ENCODE measurements around the gene ZNF143.
"Not testable (repeated sequence)": the region's sequence is repeated elsewhere in the genome, so short reads cannot be mapped to it uniquely, and the experiment has no call there.

Gene ZNF143

DNA sequence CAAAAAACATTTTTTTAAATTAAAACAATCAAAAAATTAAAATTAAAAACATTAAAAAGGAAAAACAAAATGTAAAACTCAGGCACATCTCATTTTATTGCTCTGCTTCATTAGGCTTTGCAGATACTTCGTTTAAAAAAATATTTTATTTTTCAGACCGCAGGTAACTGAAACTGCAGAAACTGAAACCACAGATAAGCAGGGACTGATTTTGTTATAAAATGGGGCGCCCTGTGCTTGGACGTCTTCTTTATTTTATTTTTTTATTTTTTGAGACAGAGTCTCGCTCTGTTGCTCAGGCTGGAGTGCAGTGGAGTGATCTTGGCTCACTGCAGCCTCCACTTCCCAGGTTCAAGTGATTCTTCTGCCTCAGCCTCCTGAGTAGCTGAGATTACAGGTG lies 88.4 kb downstream of the ZNF143 start:
- DNase-seq (ENCODE audit: low read depth), result not testable (repeated sequence)

DNA sequence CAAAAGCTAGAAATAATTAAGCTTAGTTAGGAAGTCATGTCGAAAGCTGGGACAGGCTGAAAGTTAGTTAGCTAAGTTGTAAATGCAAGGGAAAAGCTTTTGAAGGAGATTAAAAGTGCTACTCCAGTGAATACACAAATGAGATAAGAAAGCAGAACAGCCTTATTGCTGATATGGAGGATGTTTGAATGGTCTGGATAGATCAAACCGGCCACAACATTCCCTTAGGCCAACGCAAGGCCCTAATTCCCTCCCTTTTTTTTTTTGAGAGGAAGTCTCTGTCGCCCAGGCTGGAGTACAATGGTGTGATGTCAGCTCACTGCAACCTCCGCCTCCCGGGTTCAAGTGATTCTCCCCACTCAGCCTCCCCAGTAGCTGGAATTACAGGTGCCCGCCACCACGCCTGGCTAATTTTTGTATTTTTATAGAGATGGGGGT lies 89.4 kb downstream of the ZNF143 start:
- no peak for DNase-seq (ENCODE audit: low read depth)

DNA sequence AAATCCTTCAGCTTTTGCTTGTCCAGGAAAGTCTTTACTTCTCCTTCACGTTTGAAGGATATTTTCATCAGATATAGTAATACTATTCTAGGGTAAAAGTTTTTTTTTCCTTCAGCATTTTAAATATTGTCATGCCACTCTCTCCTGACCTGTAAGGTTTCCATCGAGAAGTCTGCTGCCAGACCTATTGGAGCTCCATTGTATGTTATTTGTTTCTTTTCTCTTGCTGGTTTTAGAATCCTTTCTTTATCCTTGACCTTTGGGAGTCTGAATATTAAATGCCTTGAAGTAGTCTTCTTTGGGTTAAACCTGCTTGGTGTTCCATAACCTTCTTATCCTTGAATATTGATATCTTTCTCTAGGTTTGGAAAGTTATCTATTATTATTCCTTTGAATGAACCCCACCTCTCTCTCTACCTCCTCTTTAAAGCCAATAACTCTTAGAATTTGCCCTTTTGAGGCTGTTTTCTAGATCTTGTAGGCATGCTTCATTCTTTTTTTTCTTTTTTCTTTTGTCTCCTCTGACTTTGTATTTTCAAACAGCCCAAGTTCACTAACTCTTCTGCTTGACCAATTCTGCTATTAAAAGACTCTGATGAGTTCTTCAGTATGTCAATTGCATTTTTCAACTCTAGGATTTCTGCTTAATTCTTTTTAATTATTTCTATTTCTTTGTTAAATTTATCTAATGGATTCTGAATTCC lies 100.6 kb downstream of the ZNF143 start:
- DNase-seq (ENCODE audit: low read depth), result no peak

DNA sequence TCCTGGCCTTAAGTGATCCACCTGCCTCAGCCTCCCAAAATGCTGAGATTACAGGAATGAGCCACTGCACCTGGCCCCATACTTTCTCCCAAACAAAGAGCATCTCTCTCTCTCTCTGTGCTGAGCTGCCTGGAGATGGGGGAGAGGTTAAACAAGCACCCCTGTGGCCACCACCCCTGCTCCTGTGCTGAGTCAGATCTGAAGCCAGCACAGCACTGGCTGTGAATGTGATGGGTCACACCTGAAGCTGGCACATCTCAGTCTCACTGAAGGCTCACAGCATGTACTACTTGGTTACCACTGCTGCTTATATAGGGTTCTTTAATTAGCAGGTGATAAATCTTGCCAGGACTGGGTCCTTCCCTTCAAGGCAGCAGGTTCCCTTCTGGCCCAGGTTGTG lies 101.9 kb downstream of the ZNF143 start:
- no peak for DNase-seq (ENCODE audit: low read depth)

DNA sequence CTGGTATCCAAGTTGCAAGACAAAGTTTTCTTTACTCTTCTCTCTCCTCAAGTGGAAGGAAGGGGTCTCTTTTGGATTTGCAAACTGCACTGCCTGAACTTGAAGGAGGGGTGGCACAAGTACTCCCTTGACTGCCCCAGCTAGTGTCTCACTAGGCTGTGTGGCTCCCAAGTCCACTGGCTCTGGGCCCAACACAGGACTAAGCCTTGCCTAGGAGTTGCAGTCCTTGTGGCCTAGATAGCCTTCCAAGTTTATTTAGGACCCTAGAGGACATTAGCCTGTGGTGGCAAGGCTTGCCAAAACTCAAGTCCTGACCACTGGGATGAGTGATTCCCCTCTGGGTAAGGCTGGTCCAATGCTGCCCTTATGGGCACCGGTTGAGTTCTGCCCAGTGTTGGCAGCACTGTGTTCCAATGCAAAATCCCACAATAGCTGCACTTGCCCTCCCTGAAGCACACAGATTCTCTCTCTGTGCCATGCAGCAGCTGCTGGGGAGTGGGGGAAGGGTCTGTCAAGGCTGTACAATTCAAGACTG lies 102.5 kb downstream of the ZNF143 start:
- DNase-seq (ENCODE audit: low read depth), result no peak

DNA sequence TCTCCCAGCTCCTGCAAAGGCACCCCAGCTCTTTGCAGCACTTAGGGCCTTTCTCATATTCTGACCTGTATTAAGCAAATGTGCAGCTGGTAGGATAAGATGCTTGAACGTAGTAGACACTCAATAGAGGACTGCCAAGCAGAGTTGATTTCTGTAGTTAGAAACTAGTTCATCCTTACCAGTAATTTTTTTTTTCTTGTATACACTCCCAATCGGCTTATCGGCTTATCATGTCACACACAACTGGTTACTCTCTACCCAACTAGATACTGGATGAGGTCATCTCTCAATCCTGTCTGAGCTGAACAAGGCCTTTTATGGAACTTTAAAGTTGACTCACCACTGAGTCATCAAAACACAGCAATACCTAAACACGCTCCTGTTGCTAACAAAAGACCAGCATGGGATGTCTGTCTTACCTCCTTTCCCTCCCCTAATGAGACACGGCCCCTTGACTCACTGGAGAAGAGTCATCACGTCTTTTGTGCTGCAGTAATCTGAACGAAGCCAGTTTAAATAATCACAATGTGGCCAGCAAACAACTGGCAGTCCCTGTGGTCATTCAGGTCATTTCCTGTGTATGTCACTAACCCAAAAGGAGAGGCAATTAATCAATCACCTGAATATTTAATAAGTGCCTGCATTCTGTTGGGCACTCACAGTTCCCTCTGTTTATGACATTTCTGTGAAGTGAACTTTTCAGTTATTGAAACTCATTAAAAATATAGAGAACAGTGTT lies 105.2 kb downstream of the ZNF143 start:
- DNase-seq (ENCODE audit: low read depth), result peak; percentile 100

DNA sequence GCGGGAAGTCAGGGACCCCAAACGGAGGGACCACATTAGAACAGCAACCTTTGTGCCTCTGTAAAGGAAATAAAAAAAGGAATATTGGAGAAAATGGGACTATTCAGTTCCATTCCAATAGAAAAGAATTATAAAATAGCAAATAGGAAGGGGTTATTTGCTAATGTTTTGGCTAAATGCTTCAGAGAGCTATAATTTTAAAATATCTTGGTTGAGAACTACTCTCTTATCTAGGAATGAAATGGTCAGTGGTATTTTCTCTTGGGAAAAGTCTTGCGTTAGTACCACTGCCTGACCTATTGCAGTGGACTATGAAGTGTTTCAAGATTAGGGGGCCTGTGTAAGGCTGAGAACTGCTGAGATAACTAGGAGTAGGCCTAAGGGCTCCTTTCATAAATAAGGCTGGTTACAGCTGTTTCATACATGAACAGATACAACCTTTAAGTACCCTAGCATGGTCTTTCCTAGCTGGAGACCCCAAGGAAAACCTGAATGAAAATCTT lies 105.8 kb downstream of the ZNF143 start:
- no peak for DNase-seq (ENCODE audit: low read depth)

DNA sequence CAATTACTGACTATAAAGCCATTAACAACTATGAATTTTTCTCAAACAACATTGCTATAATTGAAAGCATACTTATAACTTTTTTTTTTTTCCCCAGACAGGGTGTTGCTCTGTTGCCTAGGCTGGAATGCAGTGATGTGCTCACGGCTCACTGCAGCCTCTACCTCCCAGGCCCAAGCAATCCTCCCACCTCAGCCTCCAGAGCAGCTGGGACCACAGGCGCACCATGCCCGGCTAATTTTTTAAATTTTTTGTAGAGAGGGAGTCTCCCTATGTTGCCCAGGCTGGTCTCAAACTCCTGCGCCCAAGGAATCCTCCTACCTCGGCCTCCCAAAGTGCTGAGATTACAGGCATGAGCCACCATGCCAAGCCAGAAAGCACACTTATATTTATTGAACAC lies 106.6 kb downstream of the ZNF143 start:
- DNase-seq (ENCODE audit: low read depth), result no peak

DNA sequence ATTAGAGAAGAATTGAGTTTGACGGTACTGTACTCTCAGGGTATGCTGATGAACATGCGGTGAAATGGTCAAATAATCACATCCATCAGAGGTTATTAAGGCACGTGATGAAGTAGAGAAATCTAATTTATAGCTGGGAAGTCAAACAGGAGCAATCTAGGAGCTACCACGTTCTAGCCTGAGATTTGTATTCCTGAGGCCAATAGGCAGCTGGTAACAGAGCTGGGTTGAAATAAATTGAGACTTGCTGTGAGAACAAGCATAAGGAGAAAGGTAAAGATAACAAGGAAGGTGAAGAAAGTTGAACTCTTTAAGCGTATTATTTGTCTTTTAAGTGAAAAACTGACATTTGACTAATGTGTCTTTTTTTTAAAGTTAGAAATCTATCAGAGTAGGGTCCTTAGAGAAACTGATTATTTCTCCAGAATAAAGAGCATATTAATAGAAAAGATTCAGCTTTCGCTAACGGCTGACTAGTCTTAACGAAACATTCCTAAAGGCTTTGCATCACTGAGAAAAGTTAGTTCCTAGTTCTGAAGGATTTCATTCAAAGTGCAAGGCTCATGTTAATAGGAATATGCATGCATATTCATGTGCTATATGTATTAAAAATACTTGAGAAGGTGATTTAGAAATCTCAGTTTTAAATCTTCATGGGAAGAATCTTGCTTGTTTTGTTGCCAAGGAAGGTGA lies 107.5 kb downstream of the ZNF143 start:
- DNase-seq (ENCODE audit: low read depth), result no peak

DNA sequence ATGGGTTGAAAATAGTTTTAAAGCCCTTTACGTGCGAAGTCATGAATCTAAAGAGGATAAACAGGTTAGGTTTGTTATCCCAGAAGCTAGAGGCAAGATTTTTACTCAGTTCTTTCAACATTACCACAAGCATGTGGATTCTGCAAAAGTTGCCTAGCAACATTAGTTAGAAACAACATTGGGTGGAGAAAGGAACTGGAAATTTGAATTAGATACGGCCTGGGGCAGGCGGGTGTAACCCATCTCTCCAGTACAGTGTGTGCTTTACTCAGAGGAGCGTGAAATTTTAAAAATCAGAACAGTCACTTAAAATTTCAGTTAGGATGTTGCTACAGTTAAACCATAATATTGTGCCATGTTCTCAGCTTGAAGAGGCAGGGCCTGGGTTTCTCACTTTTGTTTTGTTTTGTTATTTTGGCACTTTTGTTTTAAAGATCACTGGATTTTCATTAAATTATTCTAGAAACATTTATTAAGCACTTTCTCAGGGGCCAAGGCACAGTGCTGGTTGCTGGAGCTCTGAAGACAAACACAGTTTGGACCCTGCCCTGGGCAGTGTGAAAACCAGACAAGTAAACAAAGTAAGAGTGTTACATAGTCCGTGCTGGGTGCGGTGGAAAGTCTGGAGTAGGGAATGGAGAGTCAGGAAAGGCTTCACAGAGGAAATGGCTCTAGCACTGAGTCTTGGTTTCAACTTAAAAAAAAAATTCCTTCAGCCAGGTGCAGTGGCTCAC lies 108.2 kb downstream of the ZNF143 start:
- no peak for DNase-seq (ENCODE audit: low read depth)

DNA sequence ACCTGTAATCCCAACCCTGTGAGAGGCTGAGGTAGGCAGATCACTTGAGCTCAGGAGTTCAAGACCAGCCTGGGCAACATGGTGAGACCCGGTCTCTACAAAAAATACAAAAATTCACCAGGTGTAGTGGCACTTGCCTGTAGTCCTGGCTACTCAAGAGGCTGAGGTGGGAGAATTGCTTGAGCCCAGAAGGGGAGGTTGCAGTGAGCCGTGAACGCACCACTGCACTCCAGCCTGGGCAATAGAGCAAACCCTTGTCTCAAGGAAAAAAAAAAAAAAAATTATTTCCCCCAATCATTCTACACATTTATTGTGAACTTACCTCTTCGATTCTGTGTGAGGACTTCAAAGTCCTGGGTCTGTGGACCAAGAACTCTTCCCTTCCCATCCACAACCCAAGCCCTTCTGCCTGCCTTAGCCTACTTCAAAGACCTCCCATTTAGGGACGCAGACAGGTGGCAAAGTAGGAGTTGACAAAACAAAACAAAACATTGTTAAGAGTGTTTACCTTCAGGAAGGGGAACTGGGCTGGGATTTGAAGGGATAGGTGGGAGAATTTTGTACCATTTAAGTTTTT lies 108.9 kb downstream of the ZNF143 start:
- DNase-seq (ENCODE audit: low read depth), result no peak

DNA sequence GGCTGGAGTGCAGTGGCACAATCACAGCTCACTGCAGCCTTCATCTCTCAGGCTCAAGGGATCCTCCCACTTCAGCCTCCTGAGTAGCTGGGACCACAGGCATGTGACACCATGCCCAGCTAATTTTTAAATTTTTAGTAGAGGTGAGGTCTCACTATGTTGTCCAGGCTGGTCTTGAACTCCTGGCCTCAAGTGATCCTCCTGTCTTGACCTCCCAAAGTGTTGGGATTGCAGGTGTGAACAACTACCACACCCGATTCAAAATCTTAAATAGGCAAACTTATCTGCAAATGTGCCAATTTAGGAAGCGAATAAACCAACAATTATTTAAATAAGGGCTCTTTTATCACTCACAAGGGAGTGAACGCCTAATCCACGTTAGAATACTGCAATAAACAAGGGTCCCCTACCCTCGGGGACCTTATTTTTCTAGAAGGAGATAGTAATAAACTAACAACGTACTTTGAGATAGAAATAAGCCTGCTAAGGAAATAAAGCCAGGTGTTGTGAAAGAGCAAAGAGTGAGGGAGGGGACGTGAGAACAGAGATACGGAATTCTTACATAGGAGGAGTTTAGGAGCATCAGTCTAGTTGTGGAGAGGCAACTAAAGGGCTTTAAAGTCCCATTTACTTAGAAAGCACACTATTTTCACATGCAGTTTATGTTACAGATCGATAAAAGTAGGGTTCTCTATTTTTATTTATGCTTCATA lies 109.7 kb downstream of the ZNF143 start:
- no peak for DNase-seq (ENCODE audit: low read depth)

DNA sequence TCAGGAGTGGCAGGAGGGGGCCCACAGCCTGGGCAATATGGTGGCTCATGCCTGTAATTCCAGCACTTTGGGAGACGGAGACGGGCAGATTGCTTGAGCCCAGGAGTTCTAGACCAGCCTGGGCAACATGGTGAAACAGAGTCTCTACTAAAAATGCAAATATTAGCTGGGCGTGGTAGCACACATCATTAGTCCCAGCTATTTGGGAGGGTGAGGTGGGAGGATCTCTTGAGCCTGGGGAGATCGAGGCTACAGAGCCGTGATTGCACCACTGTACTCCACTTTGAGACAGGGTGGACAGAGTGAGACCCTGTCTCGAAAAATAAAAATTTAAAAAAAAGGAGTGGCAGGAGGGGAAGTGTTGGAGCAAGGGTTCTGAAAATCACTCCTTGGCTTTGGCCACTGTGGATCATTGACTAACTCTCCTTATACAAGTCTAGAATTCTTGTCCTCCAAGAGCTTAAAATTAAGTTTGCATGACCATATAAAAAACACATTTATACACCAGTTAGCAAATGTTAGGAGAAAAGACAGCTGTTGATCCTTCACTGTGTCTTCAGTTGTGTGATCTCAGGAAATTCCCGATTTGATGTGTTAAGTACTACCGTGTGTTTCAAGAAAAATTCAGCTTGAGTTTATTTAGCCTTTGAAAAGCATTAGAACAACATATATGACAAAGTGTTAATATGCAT lies 110.4 kb downstream of the ZNF143 start:
- DNase-seq (ENCODE audit: low read depth), result no peak

DNA sequence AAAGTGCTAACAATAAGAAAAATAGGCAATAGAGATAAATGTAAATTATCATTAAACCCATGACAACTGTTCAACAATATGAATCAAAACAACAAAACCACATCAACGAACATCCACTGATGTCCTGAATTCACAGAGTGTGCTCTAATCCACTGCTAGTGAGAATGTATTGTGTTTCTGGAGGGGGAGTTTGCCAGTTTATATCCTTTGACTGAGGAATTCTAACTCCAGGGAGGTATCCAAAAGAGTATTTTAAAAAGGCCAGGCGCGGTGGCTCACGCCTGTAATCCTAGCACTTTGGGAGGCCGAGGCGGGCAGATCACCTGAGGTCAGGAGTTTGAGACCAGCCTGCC lies 110.9 kb downstream of the ZNF143 start:
- no peak for DNase-seq (ENCODE audit: low read depth)

DNA sequence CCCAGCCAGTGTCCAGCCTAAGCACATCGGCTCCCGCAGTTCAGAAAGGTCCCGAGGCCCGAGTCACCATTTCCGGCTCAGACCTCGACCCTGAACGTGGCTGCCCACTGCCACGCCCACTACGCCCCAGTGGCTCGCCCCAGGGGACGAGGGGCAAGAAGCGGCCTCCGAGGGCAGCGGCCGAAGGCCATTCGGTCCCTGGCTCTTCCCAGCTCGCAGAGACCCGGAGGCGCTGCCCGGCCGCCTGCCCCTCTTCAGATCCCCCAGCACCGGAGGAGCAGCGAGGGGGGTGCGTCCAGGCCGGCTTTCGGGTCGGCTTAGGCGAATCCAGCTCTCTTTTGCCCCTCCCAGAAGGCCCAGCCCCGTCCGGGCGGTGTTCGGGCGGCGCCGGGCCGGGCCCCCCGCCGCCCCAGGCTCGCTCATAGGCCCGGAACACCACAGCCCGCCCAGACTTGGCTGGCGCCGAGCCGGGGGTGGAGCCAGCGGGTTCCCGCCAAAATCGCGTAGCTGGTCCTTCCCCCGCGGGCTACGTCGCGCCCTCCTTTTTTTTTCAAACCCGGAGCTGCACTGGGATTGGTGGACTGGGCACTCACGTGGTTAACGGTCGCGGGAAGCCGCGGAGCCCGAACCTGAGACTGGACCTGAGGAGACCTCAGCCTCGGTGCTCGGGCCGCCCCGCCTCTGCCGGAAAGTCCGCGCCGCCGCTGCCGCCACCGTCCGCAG lies 112.4 kb downstream of the ZNF143 start, which contains the start of gene WEE1:
WEE1 (plus strand) TSS at position 619 of the 723 bp plus-strand sequence. CDS start 264 bp downstream, outside the sequence.
- DNase-seq (ENCODE audit: low read depth), result peak; percentile 94

DNA sequence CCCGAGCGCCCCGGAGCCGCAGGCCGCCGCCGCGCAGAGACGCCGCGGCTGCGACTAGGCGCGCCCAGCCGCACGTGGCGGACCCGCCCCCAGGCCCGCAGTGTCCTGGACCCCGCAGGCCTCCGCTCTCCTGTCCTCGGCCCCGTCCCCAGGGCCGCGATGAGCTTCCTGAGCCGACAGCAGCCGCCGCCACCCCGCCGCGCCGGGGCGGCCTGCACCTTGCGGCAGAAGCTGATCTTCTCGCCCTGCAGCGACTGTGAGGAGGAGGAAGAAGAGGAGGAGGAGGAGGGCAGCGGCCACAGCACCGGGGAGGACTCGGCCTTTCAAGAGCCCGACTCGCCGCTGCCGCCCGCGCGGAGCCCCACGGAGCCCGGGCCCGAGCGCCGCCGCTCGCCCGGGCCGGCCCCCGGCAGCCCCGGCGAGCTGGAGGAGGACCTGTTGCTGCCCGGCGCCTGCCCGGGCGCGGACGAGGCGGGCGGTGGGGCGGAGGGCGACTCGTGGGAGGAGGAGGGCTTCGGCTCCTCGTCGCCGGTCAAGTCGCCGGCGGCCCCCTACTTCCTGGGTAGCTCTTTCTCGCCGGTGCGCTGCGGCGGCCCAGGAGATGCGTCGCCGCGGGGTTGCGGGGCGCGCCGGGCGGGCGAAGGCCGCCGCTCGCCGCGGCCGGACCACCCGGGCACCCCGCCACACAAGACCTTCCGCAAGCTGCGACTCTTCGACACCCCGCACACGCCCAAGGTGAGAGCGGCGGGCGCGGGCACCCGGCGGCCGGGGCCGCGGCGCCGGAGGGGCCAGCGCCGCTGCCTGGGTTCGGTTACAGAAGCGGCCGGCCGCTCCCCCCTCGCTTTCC lies 113.2 kb downstream of the ZNF143 start:
- no peak for DNase-seq (ENCODE audit: low read depth)

DNA sequence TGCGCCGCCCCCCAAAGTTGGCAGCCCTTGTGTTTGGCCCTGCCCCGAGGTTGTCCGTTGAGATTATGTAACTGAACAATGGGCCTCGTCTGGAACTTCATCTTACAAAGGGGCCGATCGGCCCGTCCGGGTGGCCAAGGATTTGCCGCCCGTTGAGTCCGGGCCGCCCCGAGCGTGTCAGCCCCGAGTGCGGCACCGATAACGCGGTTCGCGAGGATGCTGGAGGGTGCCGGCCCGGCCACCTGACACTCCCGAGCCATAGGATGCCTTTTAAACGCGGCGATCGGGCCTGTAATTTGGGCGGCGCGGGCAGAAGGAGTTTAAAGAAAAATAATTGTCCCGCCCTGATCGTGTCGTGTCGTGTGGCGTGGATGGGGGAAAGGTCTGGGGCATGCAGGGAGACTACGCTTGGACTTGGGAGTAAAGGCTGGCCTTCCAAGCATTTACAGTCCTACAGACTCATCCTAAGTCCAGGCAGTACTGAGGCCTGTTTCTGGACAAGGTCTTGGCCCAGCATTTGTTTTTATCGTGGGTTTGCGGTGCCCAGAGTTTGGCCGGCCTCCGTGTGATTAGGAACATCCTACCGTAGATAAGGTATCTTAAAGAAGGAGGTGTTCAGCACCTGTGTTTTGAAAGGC lies 113.9 kb downstream of the ZNF143 start:
- DNase-seq (ENCODE audit: low read depth), result no peak

All from HS-27A (cell line).